HEK293 (cell line): ENCODE data around the gene TRMT13.

ENCODE experiments used
- KLF16 ChIP-seq: fragments of 450-650 bp; formaldehyde crosslinking; IDR thresholded peaks from 2 replicates; pipeline ENCODE4 v1.5.1; 2017; ENCODE audit warnings: missing biosample characterization, missing genetic modification characterization
- OVOL3 ChIP-seq: fragments of 450-650 bp; formaldehyde crosslinking; IDR thresholded peaks from 2 replicates; pipeline ENCODE4 v1.5.1; 2016; ENCODE audit warnings: missing biosample characterization, missing genetic modification characterization
- ZBTB1 ChIP-seq: fragments of 450-650 bp; formaldehyde crosslinking; IDR thresholded peaks from 2 replicates; pipeline ENCODE4 v1.5.1; 2016; ENCODE audit warnings: missing biosample characterization, missing genetic modification characterization
- ZBTB20 ChIP-seq: fragments of 450-650 bp; formaldehyde crosslinking; IDR thresholded peaks from 2 replicates; pipeline ENCODE4 v1.5.1; 2016; ENCODE audit warnings: missing biosample characterization, missing genetic modification characterization
- ZNF121 ChIP-seq: fragments of 450-650 bp; formaldehyde crosslinking; IDR thresholded peaks from 2 replicates; pipeline ENCODE4 v1.5.1; 2016; ENCODE audit warnings: missing biosample characterization, missing genetic modification characterization
- ZNF174 ChIP-seq: fragments of 450-650 bp; formaldehyde crosslinking; IDR thresholded peaks from 2 replicates; pipeline ENCODE4 v1.5.0; 2017; ENCODE audit warnings: missing biosample characterization, mild to moderate bottlenecking, missing genetic modification characterization
- ZNF223 ChIP-seq: fragments of 450-650 bp; formaldehyde crosslinking; IDR thresholded peaks from 2 replicates; pipeline ENCODE4 v1.5.1; 2016; ENCODE audit warnings: missing biosample characterization, missing genetic modification characterization
- ZNF341 ChIP-seq: fragments of 450-650 bp; formaldehyde crosslinking; IDR thresholded peaks from 2 replicates; pipeline ENCODE4; 2016; ENCODE audit warnings: low read depth, missing biosample characterization, missing genetic modification characterization
- ZNF37A ChIP-seq: fragments of 450-650 bp; IDR thresholded peaks from 2 replicates; pipeline ENCODE4 v1.5.1; 2018; ENCODE audit warnings: missing biosample characterization, missing genetic modification characterization
- ZNF473 ChIP-seq: fragments of 450-650 bp; formaldehyde crosslinking; IDR thresholded peaks from 2 replicates; pipeline ENCODE4 v1.5.1; 2017; ENCODE audit warnings: missing biosample characterization, missing genetic modification characterization
- ZNF48 ChIP-seq: fragments of 450-650 bp; formaldehyde crosslinking; IDR thresholded peaks from 2 replicates; pipeline ENCODE4 v1.5.1; 2016; ENCODE audit warnings: missing biosample characterization, missing genetic modification characterization
- ZNF529 ChIP-seq: fragments of 450-650 bp; formaldehyde crosslinking; IDR thresholded peaks from 2 replicates; pipeline ENCODE4 v1.5.1; 2017; ENCODE audit warnings: missing genetic modification characterization, missing biosample characterization; ENCODE audit not compliant: insufficient replicate concordance
- ZNF558 ChIP-seq: fragments of 450-650 bp; formaldehyde crosslinking; IDR thresholded peaks from 2 replicates; pipeline ENCODE4 v1.5.1; 2016; ENCODE audit warnings: missing biosample characterization, missing genetic modification characterization
- ZNF585B ChIP-seq: fragments of 450-650 bp; formaldehyde crosslinking; IDR thresholded peaks from 2 replicates; pipeline ENCODE4 v1.5.1; 2016; ENCODE audit warnings: missing biosample characterization, missing genetic modification characterization
- ZNF600 ChIP-seq: fragments of 450-650 bp; formaldehyde crosslinking; IDR thresholded peaks from 2 replicates; pipeline ENCODE4 v1.5.1; 2016; ENCODE audit warnings: missing biosample characterization, missing genetic modification characterization
- ZNF623 ChIP-seq: fragments of 450-650 bp; formaldehyde crosslinking; IDR thresholded peaks from 2 replicates; pipeline ENCODE4 v1.5.1; 2016; ENCODE audit warnings: missing biosample characterization, missing genetic modification characterization
- ZNF664 ChIP-seq: fragments of 450-650 bp; formaldehyde crosslinking; IDR thresholded peaks from 2 replicates; pipeline ENCODE4 v1.5.1; 2016; ENCODE audit warnings: missing biosample characterization, missing genetic modification characterization
- ZNF768 ChIP-seq: fragments of 450-650 bp; formaldehyde crosslinking; IDR thresholded peaks from 2 replicates; pipeline ENCODE4 v1.5.1; 2018; ENCODE audit warnings: missing biosample characterization, mild to moderate bottlenecking, missing genetic modification characterization
- ZNF837 ChIP-seq: fragments of 450-650 bp; formaldehyde crosslinking; IDR thresholded peaks from 2 replicates; pipeline ENCODE4 v1.5.1; 2016; ENCODE audit warnings: missing biosample characterization, missing genetic modification characterization
- TF ChIP-seq, protein P1 (sequence below): fragments of 450-650 bp; formaldehyde crosslinking; IDR thresholded peaks from 2 replicates; pipeline ENCODE4 v1.5.1; 2016; ENCODE audit warnings: missing biosample characterization, missing genetic modification characterization
- TF ChIP-seq, protein P2 (sequence below): fragments of 450-650 bp; formaldehyde crosslinking; IDR thresholded peaks from 2 replicates; pipeline ENCODE4 v1.5.0; 2017; ENCODE audit warnings: missing biosample characterization, missing genetic modification characterization, borderline replicate concordance
- TF ChIP-seq, protein P3 (sequence below): fragments of 450-650 bp; formaldehyde crosslinking; IDR thresholded peaks from 2 replicates; pipeline ENCODE4 v1.5.1; 2017; ENCODE audit warnings: missing biosample characterization, mild to moderate bottlenecking, missing genetic modification characterization, moderate library complexity
- TF ChIP-seq, protein P4 (sequence below): fragments of 450-650 bp; formaldehyde crosslinking; IDR thresholded peaks from 2 replicates; pipeline ENCODE4 v1.5.1; 2016; ENCODE audit warnings: missing biosample characterization, missing genetic modification characterization
- TF ChIP-seq, protein P5 (sequence below): fragments of 450-650 bp; formaldehyde crosslinking; IDR thresholded peaks from 2 replicates; pipeline ENCODE4 v1.5.1; 2016; ENCODE audit warnings: missing biosample characterization, missing genetic modification characterization
- TF ChIP-seq, protein P6 (sequence below): fragments of 450-650 bp; formaldehyde crosslinking; IDR thresholded peaks from 2 replicates; pipeline ENCODE4 v1.5.1; 2016; ENCODE audit warnings: missing biosample characterization, missing genetic modification characterization
- TF ChIP-seq, protein P7 (sequence below): fragments of 450-650 bp; formaldehyde crosslinking; IDR thresholded peaks from 2 replicates; pipeline ENCODE4 v1.5.1; 2016; ENCODE audit warnings: missing biosample characterization, missing genetic modification characterization, low read depth

TRMT13 gene

DNA sequence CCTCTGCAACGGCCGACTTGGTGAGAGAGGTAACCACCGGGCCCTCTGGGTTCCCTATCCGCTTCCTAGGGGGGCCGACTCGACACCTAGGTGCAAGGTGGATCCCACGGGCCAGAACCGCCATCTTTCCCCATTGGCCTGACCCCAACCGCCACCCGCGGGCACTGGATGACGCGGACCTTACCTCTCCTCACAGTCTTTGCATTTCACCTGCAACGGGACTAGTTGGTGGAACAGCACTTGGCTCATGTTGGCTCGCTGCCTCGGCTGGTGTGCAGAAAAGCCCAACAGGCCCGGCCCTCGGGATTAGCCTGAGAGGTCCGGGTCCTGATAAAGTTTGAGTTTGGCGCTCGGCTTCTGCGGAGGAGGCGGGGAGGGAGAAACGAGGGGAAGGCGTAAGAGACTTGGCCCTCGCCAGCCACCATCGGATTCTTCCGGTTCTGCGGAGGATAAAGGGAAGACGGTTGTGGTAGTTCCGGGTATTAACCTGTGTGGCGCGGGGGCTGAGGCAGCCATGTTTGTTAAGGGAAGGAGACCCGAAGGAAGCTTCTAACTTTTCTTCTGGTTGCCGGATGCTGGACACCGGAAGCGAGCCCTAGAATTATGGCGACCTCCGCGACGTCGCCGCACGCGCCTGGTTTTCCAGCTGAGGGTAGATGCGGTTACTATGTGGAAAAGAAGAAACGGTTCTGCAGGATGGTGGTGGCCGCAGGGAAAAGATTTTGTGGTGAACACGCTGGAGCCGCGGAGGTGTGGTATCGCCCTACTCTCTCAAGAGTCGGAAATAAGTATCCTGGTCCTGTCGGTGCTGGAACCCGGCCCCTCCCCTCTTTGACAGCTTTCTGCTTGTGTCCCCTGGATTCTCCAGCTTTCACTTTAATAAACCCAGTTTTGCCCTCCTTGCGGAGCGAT is at the start of gene TRMT13, which contains the start of gene SASS6 (continued):
- TF ChIP-seq ZNF37A (no peak), ZNF223 (tag by site-specific recombination) (no peak), ZNF529 (tag by site-specific recombination) (no peak), ZNF768 (tag by site-specific recombination) (no peak), ZNF121 (tag by site-specific recombination) (peak; percentile 47; the same call in 1 of the 2 replicates), ZNF664 (tag by site-specific recombination) (peak; percentile 16; the same call in 1 of the 2 replicates), ZNF600 (peak; percentile 65), ZBTB1 (tag by site-specific recombination) (no peak), ZNF473 (tag by site-specific recombination) (no peak), ZNF585B (tag by site-specific recombination) (no peak), KLF16 (tag by site-specific recombination) (0 out of 2 replicates have a peak, but pooled peaks have one; percentile 35), ZNF48 (tag by site-specific recombination) (no peak), ZNF837 (tag by site-specific recombination) (no peak), ZBTB20 (tag by site-specific recombination) (peak; percentile 79), ZNF341 (tag by site-specific recombination) (peak; percentile 95), ZNF623 (no peak), OVOL3 (tag by site-specific recombination) (no peak), ZNF558 (peak; percentile 40; the same call in 1 of the 2 replicates), ZNF174 (tag by site-specific recombination) (no peak)
- TF ChIP-seq, protein P1, sequence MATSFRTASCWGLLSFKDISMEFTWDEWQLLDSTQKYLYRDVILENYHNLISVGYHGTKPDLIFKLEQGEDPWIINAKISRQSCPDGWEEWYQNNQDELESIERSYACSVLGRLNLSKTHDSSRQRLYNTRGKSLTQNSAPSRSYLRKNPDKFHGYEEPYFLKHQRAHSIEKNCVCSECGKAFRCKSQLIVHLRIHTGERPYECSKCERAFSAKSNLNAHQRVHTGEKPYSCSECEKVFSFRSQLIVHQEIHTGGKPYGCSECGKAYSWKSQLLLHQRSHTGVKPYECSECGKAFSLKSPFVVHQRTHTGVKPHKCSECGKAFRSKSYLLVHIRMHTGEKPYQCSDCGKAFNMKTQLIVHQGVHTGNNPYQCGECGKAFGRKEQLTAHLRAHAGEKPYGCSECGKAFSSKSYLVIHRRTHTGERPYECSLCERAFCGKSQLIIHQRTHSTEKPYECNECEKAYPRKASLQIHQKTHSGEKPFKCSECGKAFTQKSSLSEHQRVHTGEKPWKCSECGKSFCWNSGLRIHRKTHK (tag by site-specific recombination), result no peak
- TF ChIP-seq, protein P2, sequence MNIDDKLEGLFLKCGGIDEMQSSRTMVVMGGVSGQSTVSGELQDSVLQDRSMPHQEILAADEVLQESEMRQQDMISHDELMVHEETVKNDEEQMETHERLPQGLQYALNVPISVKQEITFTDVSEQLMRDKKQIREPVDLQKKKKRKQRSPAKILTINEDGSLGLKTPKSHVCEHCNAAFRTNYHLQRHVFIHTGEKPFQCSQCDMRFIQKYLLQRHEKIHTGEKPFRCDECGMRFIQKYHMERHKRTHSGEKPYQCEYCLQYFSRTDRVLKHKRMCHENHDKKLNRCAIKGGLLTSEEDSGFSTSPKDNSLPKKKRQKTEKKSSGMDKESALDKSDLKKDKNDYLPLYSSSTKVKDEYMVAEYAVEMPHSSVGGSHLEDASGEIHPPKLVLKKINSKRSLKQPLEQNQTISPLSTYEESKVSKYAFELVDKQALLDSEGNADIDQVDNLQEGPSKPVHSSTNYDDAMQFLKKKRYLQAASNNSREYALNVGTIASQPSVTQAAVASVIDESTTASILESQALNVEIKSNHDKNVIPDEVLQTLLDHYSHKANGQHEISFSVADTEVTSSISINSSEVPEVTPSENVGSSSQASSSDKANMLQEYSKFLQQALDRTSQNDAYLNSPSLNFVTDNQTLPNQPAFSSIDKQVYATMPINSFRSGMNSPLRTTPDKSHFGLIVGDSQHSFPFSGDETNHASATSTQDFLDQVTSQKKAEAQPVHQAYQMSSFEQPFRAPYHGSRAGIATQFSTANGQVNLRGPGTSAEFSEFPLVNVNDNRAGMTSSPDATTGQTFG (tag by site-specific recombination), result no peak
- TF ChIP-seq, protein P3, sequence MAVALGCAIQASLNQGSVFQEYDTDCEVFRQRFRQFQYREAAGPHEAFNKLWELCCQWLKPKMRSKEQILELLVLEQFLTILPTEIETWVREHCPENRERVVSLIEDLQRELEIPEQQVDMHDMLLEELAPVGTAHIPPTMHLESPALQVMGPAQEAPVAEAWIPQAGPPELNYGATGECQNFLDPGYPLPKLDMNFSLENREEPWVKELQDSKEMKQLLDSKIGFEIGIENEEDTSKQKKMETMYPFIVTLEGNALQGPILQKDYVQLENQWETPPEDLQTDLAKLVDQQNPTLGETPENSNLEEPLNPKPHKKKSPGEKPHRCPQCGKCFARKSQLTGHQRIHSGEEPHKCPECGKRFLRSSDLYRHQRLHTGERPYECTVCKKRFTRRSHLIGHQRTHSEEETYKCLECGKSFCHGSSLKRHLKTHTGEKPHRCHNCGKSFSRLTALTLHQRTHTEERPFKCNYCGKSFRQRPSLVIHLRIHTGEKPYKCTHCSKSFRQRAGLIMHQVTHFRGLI (tag by site-specific recombination), result peak; percentile 96
- TF ChIP-seq, protein P4, sequence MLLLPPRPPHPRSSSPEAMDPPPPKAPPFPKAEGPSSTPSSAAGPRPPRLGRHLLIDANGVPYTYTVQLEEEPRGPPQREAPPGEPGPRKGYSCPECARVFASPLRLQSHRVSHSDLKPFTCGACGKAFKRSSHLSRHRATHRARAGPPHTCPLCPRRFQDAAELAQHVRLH (tag by site-specific recombination), result peak; percentile 100
- TF ChIP-seq, protein P5, sequence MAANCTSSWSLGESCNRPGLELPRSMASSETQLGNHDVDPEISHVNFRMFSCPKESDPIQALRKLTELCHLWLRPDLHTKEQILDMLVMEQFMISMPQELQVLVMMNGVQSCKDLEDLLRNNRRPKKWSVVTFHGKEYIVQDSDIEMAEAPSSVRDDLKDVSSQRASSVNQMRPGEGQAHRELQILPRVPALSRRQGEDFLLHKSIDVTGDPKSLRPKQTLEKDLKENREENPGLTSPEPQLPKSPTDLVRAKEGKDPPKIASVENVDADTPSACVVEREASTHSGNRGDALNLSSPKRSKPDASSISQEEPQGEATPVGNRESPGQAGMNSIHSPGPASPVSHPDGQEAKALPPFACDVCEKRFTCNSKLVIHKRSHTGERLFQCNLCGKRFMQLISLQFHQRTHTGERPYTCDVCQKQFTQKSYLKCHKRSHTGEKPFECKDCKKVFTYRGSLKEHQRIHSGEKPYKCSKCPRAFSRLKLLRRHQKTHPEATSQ, result no peak; the same call in 1 of the 2 replicates
- TF ChIP-seq, protein P6, sequence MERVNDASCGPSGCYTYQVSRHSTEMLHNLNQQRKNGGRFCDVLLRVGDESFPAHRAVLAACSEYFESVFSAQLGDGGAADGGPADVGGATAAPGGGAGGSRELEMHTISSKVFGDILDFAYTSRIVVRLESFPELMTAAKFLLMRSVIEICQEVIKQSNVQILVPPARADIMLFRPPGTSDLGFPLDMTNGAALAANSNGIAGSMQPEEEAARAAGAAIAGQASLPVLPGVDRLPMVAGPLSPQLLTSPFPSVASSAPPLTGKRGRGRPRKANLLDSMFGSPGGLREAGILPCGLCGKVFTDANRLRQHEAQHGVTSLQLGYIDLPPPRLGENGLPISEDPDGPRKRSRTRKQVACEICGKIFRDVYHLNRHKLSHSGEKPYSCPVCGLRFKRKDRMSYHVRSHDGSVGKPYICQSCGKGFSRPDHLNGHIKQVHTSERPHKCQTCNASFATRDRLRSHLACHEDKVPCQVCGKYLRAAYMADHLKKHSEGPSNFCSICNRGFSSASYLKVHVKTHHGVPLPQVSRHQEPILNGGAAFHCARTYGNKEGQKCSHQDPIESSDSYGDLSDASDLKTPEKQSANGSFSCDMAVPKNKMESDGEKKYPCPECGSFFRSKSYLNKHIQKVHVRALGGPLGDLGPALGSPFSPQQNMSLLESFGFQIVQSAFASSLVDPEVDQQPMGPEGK, result peak; percentile 76
- TF ChIP-seq, protein P7, sequence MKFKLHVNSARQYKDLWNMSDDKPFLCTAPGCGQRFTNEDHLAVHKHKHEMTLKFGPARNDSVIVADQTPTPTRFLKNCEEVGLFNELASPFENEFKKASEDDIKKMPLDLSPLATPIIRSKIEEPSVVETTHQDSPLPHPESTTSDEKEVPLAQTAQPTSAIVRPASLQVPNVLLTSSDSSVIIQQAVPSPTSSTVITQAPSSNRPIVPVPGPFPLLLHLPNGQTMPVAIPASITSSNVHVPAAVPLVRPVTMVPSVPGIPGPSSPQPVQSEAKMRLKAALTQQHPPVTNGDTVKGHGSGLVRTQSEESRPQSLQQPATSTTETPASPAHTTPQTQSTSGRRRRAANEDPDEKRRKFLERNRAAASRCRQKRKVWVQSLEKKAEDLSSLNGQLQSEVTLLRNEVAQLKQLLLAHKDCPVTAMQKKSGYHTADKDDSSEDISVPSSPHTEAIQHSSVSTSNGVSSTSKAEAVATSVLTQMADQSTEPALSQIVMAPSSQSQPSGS (tag by site-specific recombination), result no peak
